Ectodermal cell (in vitro differentiated cells): ENCODE measurements around the gene VDAC2.

Experiments used
- H3K27ac ChIP-seq: 2 replicates; pipeline ENCODE4 v1.7.0; 2013; ENCODE audit warnings: mild to moderate bottlenecking, low read depth, low read length; ENCODE audit not compliant: insufficient read depth, poor library complexity, severe bottlenecking
- H3K27me3 ChIP-seq: 2 replicates; pipeline ENCODE4 v1.7.0; 2013; ENCODE audit warnings: mild to moderate bottlenecking, low read length; ENCODE audit not compliant: insufficient read depth, control insufficient read depth, poor library complexity, severe bottlenecking
- H3K36me3 ChIP-seq: one replicate; pipeline ENCODE4 v1.7.0; 2013; ENCODE audit warnings: low read length; ENCODE audit not compliant: control insufficient read depth, insufficient read depth
- H3K4me1 ChIP-seq: one replicate; pipeline ENCODE4 v1.7.0; 2013; ENCODE audit warnings: low read length; ENCODE audit not compliant: control insufficient read depth, insufficient read depth
- H3K4me3 ChIP-seq: 2 replicates; pipeline ENCODE4 v1.7.0; 2013; ENCODE audit warnings: low read depth, low read length, control low read depth; ENCODE audit not compliant: insufficient read depth
- H3K9me3 ChIP-seq: 2 replicates; pipeline ENCODE4 v1.7.0; 2013; ENCODE audit warnings: mild to moderate bottlenecking, low read length, moderate library complexity; ENCODE audit not compliant: control insufficient read depth
- WGBS, 2 experiments: methylation state at CpG; one replicate each; pipeline ENCODE4 v1.1.7; 2013; ENCODE audit warnings: missing lambda C conversion rate in 2 of 2; 5-methylcytosine and 5-hydroxymethylcytosine counted together

VDAC2 gene

GRCh38 chr10:75238182-75239095 is 27.8 kb downstream of the VDAC2 start:
- H3K27ac ChIP-seq, result no peak overlapping the region

GRCh38 chr10:75239096-75239790 is 28.6 kb downstream of the VDAC2 start:
- WGBS, 2 experiments, result 93 to 96% methylated on average over 11 of the region's 11 CpGs
- no peak overlapping the region for H3K27ac ChIP-seq

More at GRCh38 chr10:75238182-75239095, 27.8 kb downstream of the VDAC2 start:
- H3K4me1 ChIP-seq, result no peaks in the 10 kb centered on the region
- no peaks in the 10 kb centered on the region for H3K9me3 ChIP-seq
- peaks cover 8% of the 10 kb centered on the region for H3K27me3 ChIP-seq
- H3K4me3 ChIP-seq, result no peak overlapping the region
- WGBS, 2 experiments, result 93 to 94% methylated on average over 37 of the region's 37 CpGs
- H3K36me3 ChIP-seq, result no peaks in the 10 kb centered on the region

GRCh38 chr10:75240329-75241076 is 29.9 kb downstream of the VDAC2 start:
- 92 to 93% methylated on average over 12 of the region's 12 CpGs for WGBS, 2 experiments

More at GRCh38 chr10:75239096-75239790, 28.6 kb downstream of the VDAC2 start:
- Histone ChIP-seq H3K27me3 (peaks cover 8% of the 10 kb centered on the region), H3K9me3 (no peaks in the 10 kb centered on the region), H3K4me1 (no peaks in the 10 kb centered on the region), H3K4me3 (no peak overlapping the region), H3K36me3 (no peaks in the 10 kb centered on the region)

GRCh38 chr10:75243426-75243825 is 32.8 kb downstream of the VDAC2 start:
- H3K4me1 ChIP-seq, result peaks cover 3% of the 10 kb centered on the region
- no peaks in the 10 kb centered on the region for H3K36me3 ChIP-seq
- WGBS, 2 experiments, result 91% methylated on average over 10 of the region's 10 CpGs
- H3K27ac ChIP-seq, result no peak overlapping the region
- no peak overlapping the region for H3K4me3 ChIP-seq
- H3K9me3 ChIP-seq, result no peaks in the 10 kb centered on the region
- no peaks in the 10 kb centered on the region for H3K27me3 ChIP-seq

More at GRCh38 chr10:75240329-75241076, 29.9 kb downstream of the VDAC2 start:
- H3K27ac ChIP-seq, result no peak overlapping the region
- H3K4me3 ChIP-seq, result no peak overlapping the region
- H3K27me3 ChIP-seq, result peaks cover under 1% of the 10 kb centered on the region
- H3K36me3 ChIP-seq, result no peaks in the 10 kb centered on the region
- H3K4me1 ChIP-seq, result no peaks in the 10 kb centered on the region
- no peaks in the 10 kb centered on the region for H3K9me3 ChIP-seq

GRCh38 chr10:75244487-75245353 is 34.1 kb downstream of the VDAC2 start:
- Histone ChIP-seq H3K36me3 (no peaks in the 10 kb centered on the region), H3K27ac (no peak overlapping the region), H3K27me3 (no peaks in the 10 kb centered on the region), H3K4me3 (no peak overlapping the region), H3K4me1 (peaks cover 3% of the 10 kb centered on the region), H3K9me3 (no peaks in the 10 kb centered on the region)
- 87 to 90% methylated on average over 8 of the region's 8 CpGs for WGBS, 2 experiments

- Histone ChIP-seq H3K36me3 (no peaks in the 10 kb centered on the region), H3K27ac (no peak overlapping the region), H3K4me1 (peaks cover 3% of the 10 kb centered on the region), H3K27me3 (no peaks in the 10 kb centered on the region), H3K4me3 (no peak overlapping the region), H3K9me3 (no peaks in the 10 kb centered on the region)
- WGBS, 2 experiments, result 75 to 80% methylated on average over 10 of the region's 10 CpGs
Measured at GRCh38 chr10:75245354-75246250, 35.0 kb downstream of the VDAC2 start.

DNA sequence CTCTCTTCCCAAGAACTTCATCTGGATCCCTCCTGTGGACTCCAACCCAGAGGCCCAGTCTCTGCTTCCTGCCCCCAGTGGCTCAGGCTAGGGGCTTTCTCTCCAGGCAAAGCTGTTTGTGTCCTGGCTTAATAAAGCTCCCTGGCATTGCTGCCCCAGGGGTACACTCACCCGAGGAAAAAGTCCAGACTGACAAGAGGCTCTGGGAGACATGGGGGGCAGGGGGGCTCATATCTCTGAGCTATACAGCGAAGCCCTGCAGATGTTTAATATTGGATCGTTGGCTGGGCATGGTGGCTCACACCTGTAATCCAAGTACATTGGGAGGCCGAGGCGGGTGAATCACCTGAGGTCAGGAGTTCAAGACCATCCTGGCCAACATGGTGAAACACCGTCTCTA is 35.9 kb downstream of the VDAC2 start:
- no peak overlapping the region for H3K4me3 ChIP-seq
- 94 to 95% methylated on average over 6 of the region's 6 CpGs for WGBS, 2 experiments
- no peaks in the 10 kb centered on the region for H3K9me3 ChIP-seq
- H3K4me1 ChIP-seq, result peaks cover 3% of the 10 kb centered on the region
- no peak overlapping the region for H3K27ac ChIP-seq
- no peaks in the 10 kb centered on the region for H3K36me3 ChIP-seq
- H3K27me3 ChIP-seq, result no peaks in the 10 kb centered on the region

DNA sequence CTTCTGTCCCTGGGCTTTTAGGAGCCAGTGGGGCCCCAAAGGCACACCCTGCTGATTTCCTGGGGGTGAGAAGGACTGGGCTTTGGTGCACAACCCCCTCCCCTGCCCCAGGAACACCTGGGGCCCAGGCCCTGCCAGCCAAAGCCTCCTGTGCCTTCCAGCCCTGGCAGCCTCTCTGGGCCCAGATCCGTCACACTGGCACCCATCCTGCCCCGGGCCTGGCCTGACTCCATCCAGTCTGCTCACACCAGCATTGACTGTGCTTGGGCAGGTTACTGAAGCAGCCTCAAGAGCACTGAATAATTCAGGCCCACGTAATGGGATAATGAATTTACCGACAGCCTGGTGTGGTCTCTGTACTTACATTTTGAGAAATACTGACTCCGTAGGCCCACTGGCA is 37.2 kb downstream of the VDAC2 start:
- Histone ChIP-seq H3K4me3 (no peak overlapping the region), H3K9me3 (no peaks in the 10 kb centered on the region), H3K27me3 (no peaks in the 10 kb centered on the region), H3K4me1 (peaks cover 3% of the 10 kb centered on the region), H3K36me3 (no peaks in the 10 kb centered on the region), H3K27ac (no peak overlapping the region)
- 92 to 93% methylated on average over 5 of the region's 5 CpGs for WGBS, 2 experiments

DNA sequence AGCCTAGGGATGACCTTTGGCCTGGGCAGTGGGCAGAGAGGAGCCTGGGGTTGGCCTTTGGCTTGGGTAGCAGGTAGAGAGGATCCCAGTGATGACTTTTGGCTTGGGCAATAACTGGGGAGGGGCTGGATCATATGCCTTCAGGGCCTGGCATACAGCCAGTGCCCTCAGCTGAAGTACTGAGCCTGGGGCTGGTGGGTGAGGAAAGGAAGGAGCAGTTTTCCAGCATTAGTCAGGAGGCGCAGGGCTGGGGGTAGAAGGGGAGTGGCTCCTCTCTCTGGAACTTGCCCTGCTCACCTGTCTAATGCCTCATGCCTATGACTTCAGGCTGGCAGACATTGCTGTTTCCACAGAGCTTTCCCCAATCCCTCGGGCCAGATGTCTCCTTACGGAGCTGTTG is 40.3 kb downstream of the VDAC2 start:
- no peak overlapping the region for H3K4me3 ChIP-seq
- H3K27ac ChIP-seq, result no peak overlapping the region
- WGBS, 2 experiments, result 90 to 94% methylated on average over 3 of the region's 3 CpGs
- H3K9me3 ChIP-seq, result peaks cover 6% of the 10 kb centered on the region
- H3K36me3 ChIP-seq, result no peaks in the 10 kb centered on the region
- H3K4me1 ChIP-seq, result peaks cover 3% of the 10 kb centered on the region
- H3K27me3 ChIP-seq, result no peaks in the 10 kb centered on the region
